Caco-2 (cell line): ENCODE data around the gene AMOTL2. TPM values are rescaled to one million over a fixed set of nuclear protein-coding genes. Genes with fewer than 3 reads are reported as not detected.

ENCODE experiments used
- BruUV-seq: library from RNA; stranded (reverse); fragments of 400-500 nt; replicated peaks from 2 replicates; lab custom pipeline; 2021; lab: Mats Ljungman, UMichigan
- CTCF ChIA-PET: fragments of 300-600 bp; sonication (Branson Sonifier 250); formaldehyde crosslinking; loops from one replicate; lab custom pipeline; 2022; ENCODE audit warnings: antibody characterized with exemption; lab: Charles Lee
- POLR2A ChIA-PET: fragments of 300-600 bp; sonication (Branson Sonifier 250); formaldehyde crosslinking; loops from one replicate; lab custom pipeline; 2022; ENCODE audit warnings: antibody characterized with exemption; lab: Charles Lee
- DNase-seq, 2 experiments: peaks; one replicate each; pipeline versions ENCODE4 v3.0.0 to v3.0.0-alpha.2; 2020 to 2022
- H3K27me3 ChIP-seq: replicated peaks from 2 replicates; pipeline ENCODE4 v1.6.0; 2011; ENCODE audit warnings: low read length; ENCODE audit not compliant: control insufficient read depth, insufficient read depth
- H3K36me3 ChIP-seq: 2 replicates; pipeline ENCODE4 v1.5.1; 2011; ENCODE audit warnings: low read length; ENCODE audit not compliant: control insufficient read depth, insufficient read depth
- H3K4me1 ChIP-seq: fragments of 250-450 bp; sonication (Bioruptor Pico); 2 replicates; pipeline ENCODE4 v1.5.1; 2020; ENCODE audit warnings: mild to moderate bottlenecking
- H3K4me3 ChIP-seq: 2 replicates; pipeline ENCODE4 v1.5.1; 2011; ENCODE audit warnings: low read depth, mild to moderate bottlenecking, control low read depth, low read length
- H3K9me3 ChIP-seq: fragments of 250-450 bp; sonication (Bioruptor Pico); 2 replicates; pipeline ENCODE4 v1.5.1; 2020; ENCODE audit warnings: mild to moderate bottlenecking, moderate library complexity
- H3K27ac Mint-ChIP-seq: one replicate; pipeline ENCODE4 v1.8.0; 2022; ENCODE audit warnings: mixed read lengths; ENCODE audit not compliant: unreplicated experiment
- H3K27me3 Mint-ChIP-seq: one replicate; pipeline ENCODE4 v1.8.0; 2022; ENCODE audit warnings: mixed read lengths; ENCODE audit not compliant: insufficient read depth, unreplicated experiment
- H3K36me3 Mint-ChIP-seq: one replicate; pipeline ENCODE4 v1.8.0; 2022; ENCODE audit warnings: mild to moderate bottlenecking, mixed read lengths; ENCODE audit not compliant: insufficient read depth, unreplicated experiment
- H3K4me1 Mint-ChIP-seq: one replicate; pipeline ENCODE4 v1.8.0; 2022; ENCODE audit warnings: low read depth, mixed read lengths; ENCODE audit not compliant: unreplicated experiment
- H3K4me3 Mint-ChIP-seq: one replicate; pipeline ENCODE4 v1.8.0; 2022; ENCODE audit warnings: mild to moderate bottlenecking, moderate library complexity, mixed read lengths; ENCODE audit not compliant: unreplicated experiment
- H3K9me3 Mint-ChIP-seq: one replicate; pipeline ENCODE4 v1.8.0; 2022; ENCODE audit warnings: mixed read lengths; ENCODE audit not compliant: unreplicated experiment
- intact Hi-C: fragments of 100-400 bp; cut with micrococcal nuclease; formaldehyde crosslinking; loops from one replicate; pipeline ENCODE4 v1.10.0; 2022; ENCODE audit not compliant: unreplicated experiment
- total RNA-seq: library from RNA; stranded (reverse); gene quantifications from 2 replicates; pipeline ENCODE4 v1.2.3, GENCODE V29; 2022
- TF ChIP-seq, protein P1 (sequence below), 2 experiments: fragments of 200-600 bp in 1 of 2; IDR thresholded peaks; 1 replicate in 1 of 2; 2 replicates in 1 of 2; pipeline versions ENCODE4 v1.5.1 to v1.8.0; 2011 to 2022; ENCODE audit warnings: antibody characterized with exemption in 1 of 2, control low read depth in 1 of 2, inconsistent platforms in 1 of 2, low read depth in 1 of 2, low read length in 1 of 2, mild to moderate bottlenecking in 1 of 2, moderate library complexity in 1 of 2; ENCODE audit not compliant: insufficient read depth in 1 of 2, severe bottlenecking in 1 of 2, unreplicated experiment in 1 of 2

Gene AMOTL2
- total RNA-seq, 1 experiment from 2014 or later, result 271 TPM

GRCh38 chr3:134353171-134353825 lies 20.9 kb downstream of the AMOTL2 start:
- Histone ChIP-seq H3K27me3 (no peaks in the 10 kb centered on the region), H3K4me3 (no peak overlapping the region), H3K36me3 (peaks cover 8% of the 10 kb centered on the region; the same call in 1 of the 2 replicates), H3K9me3 (no peaks in the 10 kb centered on the region), H3K4me1 (peaks cover 94% of the 10 kb centered on the region)
- peak in 1 of 2 experiments; percentile 46 for DNase-seq
- ChIA-PET POLR2A (interaction anchor here (1.0 to 4.5 kb wide), 5 partner anchors 11 to 22 kb away, joined by 3 to 24 read pairs (median 8); no protein-coding TSS in a partner anchor), CTCF (interaction anchor here (0.7 to 2.5 kb wide), 5 partner anchors 11 to 120 kb away, joined by 3 to 8 read pairs (median 3); partner anchors contain the start of gene AMOTL2)
- Mint-ChIP-seq H3K36me3 (peaks cover 100% of the 10 kb centered on the region), H3K27me3 (no peaks in the 10 kb centered on the region), H3K4me3 (peak overlapping the region; percentile 5), H3K9me3 (no peaks in the 10 kb centered on the region), H3K27ac (peak overlapping the region; percentile 65), H3K4me1 (peaks cover 92% of the 10 kb centered on the region)
- intact Hi-C loops, result loop anchor here (2.0 kb wide), 2 partner anchors 22 to 122 kb away; partner anchors contain the start of gene AMOTL2
- TF ChIP-seq, protein P1, sequence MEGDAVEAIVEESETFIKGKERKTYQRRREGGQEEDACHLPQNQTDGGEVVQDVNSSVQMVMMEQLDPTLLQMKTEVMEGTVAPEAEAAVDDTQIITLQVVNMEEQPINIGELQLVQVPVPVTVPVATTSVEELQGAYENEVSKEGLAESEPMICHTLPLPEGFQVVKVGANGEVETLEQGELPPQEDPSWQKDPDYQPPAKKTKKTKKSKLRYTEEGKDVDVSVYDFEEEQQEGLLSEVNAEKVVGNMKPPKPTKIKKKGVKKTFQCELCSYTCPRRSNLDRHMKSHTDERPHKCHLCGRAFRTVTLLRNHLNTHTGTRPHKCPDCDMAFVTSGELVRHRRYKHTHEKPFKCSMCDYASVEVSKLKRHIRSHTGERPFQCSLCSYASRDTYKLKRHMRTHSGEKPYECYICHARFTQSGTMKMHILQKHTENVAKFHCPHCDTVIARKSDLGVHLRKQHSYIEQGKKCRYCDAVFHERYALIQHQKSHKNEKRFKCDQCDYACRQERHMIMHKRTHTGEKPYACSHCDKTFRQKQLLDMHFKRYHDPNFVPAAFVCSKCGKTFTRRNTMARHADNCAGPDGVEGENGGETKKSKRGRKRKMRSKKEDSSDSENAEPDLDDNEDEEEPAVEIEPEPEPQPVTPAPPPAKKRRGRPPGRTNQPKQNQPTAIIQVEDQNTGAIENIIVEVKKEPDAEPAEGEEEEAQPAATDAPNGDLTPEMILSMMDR (IDR thresholded peaks at IDR 0.05; ENCODE audit: insufficient read depth in 1 of 2, low read depth in 1 of 2, low read length in 1 of 2, severe bottlenecking in 1 of 2, unreplicated experiment in 1 of 2), result no peak
- no TSS peak for BruUV-seq

- peaks cover 86% of the 10 kb centered on the region for H3K4me1 Mint-ChIP-seq
- intact Hi-C loops, result loop anchor here (1.0 to 2.0 kb wide), 5 partner anchors 19 to 123 kb away; partner anchors contain the start of gene AMOTL2
Observed at GRCh38 chr3:134352031-134352671, 22.1 kb downstream of the AMOTL2 start.

More at GRCh38 chr3:134352031-134352671, 22.1 kb downstream of the AMOTL2 start:
- H3K4me1 ChIP-seq, result peaks cover 94% of the 10 kb centered on the region
- no TSS peak for BruUV-seq
- no peaks in the 10 kb centered on the region for H3K27me3 ChIP-seq
- H3K4me3 Mint-ChIP-seq, result peak overlapping the region; percentile 5
- peak; percentile 91 for DNase-seq
- H3K36me3 Mint-ChIP-seq, result peaks cover 91% of the 10 kb centered on the region
- no peaks in the 10 kb centered on the region for H3K9me3 Mint-ChIP-seq
- TF ChIP-seq, protein P1 (IDR thresholded peaks at IDR 0.05; ENCODE audit: insufficient read depth in 1 of 2, low read depth in 1 of 2, low read length in 1 of 2, severe bottlenecking in 1 of 2, unreplicated experiment in 1 of 2), result no peak
- no peak overlapping the region for H3K4me3 ChIP-seq
- H3K9me3 ChIP-seq, result peaks cover 3% of the 10 kb centered on the region
- peaks cover 6% of the 10 kb centered on the region; the same call in 1 of the 2 replicates for H3K36me3 ChIP-seq
- H3K27ac Mint-ChIP-seq, result peak overlapping the region; percentile 65
- no peaks in the 10 kb centered on the region for H3K27me3 Mint-ChIP-seq
- ChIA-PET CTCF (interaction anchor here (1.2 to 2.5 kb wide), 6 partner anchors 12 to 121 kb away, joined by 3 to 8 read pairs (median 4); no protein-coding TSS in a partner anchor), POLR2A (interaction anchor here (0.9 to 4.5 kb wide), 10 partner anchors 13 to 43 kb away, joined by 3 to 24 read pairs (median 4); partner anchors contain the start of gene AMOTL2)
